Lower leg skin (tissue), 3 donors: Measurements from ENCODE around the gene NOS3.

Experiments
- POLR2A ChIP-seq, 2 donors: fragments of 450-650 bp; IDR thresholded peaks; one replicate each; pipeline ENCODE4 v1.6.1; 2016 to 2017; ENCODE audit warnings: antibody characterized with exemption in 2 of 2, mild to moderate bottlenecking in 1 of 2, moderate library complexity in 1 of 2
- TF ChIP-seq, protein P1 (sequence below), 3 donors: fragments of 450-650 bp; IDR thresholded peaks; one replicate each; pipeline ENCODE4 v1.5.1; 2016; ENCODE audit warnings: antibody characterized with exemption in 3 of 3, mild to moderate bottlenecking in 3 of 3, moderate library complexity in 2 of 3

DNA sequence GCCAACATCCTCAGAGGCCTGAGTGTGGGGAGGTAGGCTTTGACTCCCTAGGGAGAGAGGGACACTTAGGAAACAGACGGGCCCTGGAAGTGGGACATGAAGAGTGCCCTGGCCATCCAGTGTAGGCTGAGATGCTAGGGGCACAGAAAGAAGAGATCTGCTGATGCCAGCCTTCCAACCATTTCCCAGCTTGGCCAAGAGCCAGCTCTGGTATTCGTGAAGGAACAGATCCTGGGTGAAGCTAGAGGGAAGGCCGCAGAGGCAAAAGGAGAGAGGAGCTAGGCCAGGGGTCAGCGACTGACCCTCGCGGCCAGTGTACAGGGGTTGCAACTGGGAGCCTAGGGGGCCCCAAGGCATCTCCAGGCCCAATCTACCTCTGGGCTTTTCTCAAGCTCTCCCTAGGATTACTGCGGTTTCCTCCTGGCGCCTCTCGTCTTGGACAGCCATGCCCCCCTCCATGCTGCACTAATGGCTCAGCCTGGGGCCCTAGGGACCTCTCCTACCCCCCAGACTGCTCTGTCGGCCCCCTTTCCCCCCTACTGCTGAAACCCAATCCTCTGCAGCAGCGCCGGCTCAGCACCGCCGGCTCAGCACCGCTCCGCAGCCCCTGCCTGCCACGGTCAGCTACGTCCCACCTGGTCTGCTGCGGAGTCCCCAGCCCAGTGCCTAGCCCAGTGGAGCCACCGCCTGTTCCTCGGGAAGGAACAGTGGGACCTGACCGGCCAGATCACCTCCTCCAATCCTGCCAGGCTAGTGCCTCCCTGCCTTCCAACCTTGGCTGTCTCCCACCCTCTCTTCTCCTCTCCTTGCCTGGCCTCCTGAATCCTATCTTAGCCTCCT, 57.4 kb downstream of the NOS3 start, which contains the start of gene ASIC3:
- TF ChIP-seq POLR2A (IDR thresholded peaks at IDR 0.05), result no peak
- TF ChIP-seq, protein P1, sequence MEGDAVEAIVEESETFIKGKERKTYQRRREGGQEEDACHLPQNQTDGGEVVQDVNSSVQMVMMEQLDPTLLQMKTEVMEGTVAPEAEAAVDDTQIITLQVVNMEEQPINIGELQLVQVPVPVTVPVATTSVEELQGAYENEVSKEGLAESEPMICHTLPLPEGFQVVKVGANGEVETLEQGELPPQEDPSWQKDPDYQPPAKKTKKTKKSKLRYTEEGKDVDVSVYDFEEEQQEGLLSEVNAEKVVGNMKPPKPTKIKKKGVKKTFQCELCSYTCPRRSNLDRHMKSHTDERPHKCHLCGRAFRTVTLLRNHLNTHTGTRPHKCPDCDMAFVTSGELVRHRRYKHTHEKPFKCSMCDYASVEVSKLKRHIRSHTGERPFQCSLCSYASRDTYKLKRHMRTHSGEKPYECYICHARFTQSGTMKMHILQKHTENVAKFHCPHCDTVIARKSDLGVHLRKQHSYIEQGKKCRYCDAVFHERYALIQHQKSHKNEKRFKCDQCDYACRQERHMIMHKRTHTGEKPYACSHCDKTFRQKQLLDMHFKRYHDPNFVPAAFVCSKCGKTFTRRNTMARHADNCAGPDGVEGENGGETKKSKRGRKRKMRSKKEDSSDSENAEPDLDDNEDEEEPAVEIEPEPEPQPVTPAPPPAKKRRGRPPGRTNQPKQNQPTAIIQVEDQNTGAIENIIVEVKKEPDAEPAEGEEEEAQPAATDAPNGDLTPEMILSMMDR (IDR thresholded peaks at IDR 0.05), result no peak
